ENCODE results near the gene TLCD3B. TPM values are rescaled to one million over a fixed set of nuclear protein-coding genes. Genes with fewer than 3 reads are reported as not detected.

Gene TLCD3B
- total and polyA plus RNA-seq, 7 donors = 0.54 TPM; not detected in 6

DNA sequence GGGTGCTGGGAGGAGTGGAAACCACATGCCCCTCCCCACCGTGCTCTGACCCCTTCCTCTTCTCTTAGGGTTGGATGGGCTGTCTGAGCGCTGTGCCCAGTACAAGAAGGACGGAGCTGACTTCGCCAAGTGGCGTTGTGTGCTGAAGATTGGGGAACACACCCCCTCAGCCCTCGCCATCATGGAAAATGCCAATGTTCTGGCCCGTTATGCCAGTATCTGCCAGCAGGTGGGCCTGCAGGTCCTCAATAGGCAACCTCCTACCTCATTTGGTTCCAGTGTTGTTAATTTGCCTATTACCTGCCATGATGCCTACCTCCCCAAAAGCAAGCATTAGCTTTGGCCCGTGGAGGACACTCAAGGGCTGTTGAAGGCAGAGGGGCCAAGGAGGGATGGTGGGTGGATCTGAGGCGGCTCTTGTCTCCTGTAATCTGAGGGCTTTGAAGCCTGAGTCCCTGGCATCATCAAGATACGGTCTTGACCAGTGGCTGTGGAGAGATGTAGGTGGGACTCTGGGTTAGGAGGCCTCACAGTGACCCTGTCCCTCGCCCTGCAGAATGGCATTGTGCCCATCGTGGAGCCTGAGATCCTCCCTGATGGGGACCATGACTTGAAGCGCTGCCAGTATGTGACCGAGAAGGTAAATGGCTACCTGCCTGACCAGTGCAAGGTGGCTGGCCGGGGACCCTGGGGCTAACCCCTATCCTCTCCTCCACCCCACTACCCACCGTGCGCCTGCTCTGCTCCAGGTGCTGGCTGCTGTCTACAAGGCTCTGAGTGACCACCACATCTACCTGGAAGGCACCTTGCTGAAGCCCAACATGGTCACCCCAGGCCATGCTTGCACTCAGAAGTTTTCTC is 37.9 kb upstream of the TLCD3B start:
- peak overlapping the region in 2 of 4 donors; percentile 0 to 30 for H3K4me3 ChIP-seq
- DNase-seq = no peak
- no peaks in the 10 kb centered on the region for H3K9me3 ChIP-seq
- TF ChIP-seq CTCF (IDR thresholded peaks at IDR 0.05) = peak in 1 of 4 experiments; percentile 24
- TF ChIP-seq POLR2A (IDR thresholded peaks at IDR 0.05) = no peak
- H3K4me1 ChIP-seq = peaks cover 0 to 52% (median 46%) of the 10 kb centered on the region in 4 donors
- intact Hi-C loops (cut with DNase I) = loop anchor here (5.0 kb wide), 1 partner anchor 257 kb away; the partner anchor contains the start of gene PRRT2
- WGBS, 2 donors = 77 to 85% methylated on average over 17 of the region's 17 CpGs
- no peaks in the 10 kb centered on the region for H3K27me3 ChIP-seq
- peak overlapping the region; percentile 96 to 100 (median 98) for H3K27ac ChIP-seq
- peaks cover 47 to 68% (median 53%) of the 10 kb centered on the region in 4 donors for H3K36me3 ChIP-seq

- Histone ChIP-seq H3K27me3 (no peaks in the 10 kb centered on the region), H3K27ac (peak overlapping the region; percentile 96 to 100 (median 98)), H3K4me1 (peaks cover 0 to 58% (median 52%) of the 10 kb centered on the region in 4 donors), H3K9me3 (no peaks in the 10 kb centered on the region), H3K36me3 (peaks cover 47 to 63% (median 53%) of the 10 kb centered on the region in 4 donors), H3K4me3 (peak overlapping the region in 1 of 4 donors; percentile 6)
- intact Hi-C loops (cut with DNase I) = loop anchor here (5.0 kb wide), 1 partner anchor 256 kb away; the partner anchor contains the start of gene PRRT2
- WGBS, 2 donors = 73 to 85% methylated on average over 9 of the region's 9 CpGs
- DNase-seq = no peak
- no peak for TF ChIP-seq EP300 (IDR thresholded peaks at IDR 0.05)
- TF ChIP-seq CTCF (IDR thresholded peaks at IDR 0.05) = no peak
- TF ChIP-seq POLR2A (IDR thresholded peaks at IDR 0.05) = no peak
- no peak for TF ChIP-seq POLR2AphosphoS5 (IDR thresholded peaks at IDR 0.05)
Measured at GRCh38 chr16:30068333-30068732, 37.3 kb upstream of the TLCD3B start.

DNA sequence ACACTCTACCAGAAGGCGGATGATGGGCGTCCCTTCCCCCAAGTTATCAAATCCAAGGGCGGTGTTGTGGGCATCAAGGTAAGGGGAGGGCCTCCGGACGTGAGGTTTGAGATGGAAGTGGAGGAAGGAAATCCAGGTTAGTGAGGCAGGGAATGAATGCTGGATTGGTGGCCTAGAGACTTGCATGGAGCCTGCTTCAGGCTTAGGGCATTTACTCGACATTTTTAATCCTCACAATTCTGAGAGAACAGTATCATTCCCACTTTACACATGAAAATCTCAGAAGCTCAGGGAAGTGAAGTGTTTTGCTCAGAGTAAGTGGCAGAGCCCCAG is 36.5 kb upstream of the TLCD3B start:
- Histone ChIP-seq H3K9me3 (no peaks in the 10 kb centered on the region), H3K36me3 (peaks cover 47 to 55% (median 50%) of the 10 kb centered on the region in 4 donors), H3K4me3 (peak overlapping the region; percentile 73 to 98 (median 82)), H3K27me3 (no peaks in the 10 kb centered on the region), H3K27ac (peak overlapping the region; percentile 96 to 100 (median 98)), H3K4me1 (peaks cover 0 to 62% (median 58%) of the 10 kb centered on the region in 4 donors)
- no peak for DNase-seq
- intact Hi-C loops (cut with DNase I) = loop anchor here (5.0 kb wide), 1 partner anchor 255 kb away; the partner anchor contains the start of gene PRRT2
- no peak for TF ChIP-seq POLR2AphosphoS5 (IDR thresholded peaks at IDR 0.05)
- TF ChIP-seq CTCF (IDR thresholded peaks at IDR 0.05) = no peak
- no peak for TF ChIP-seq EP300 (IDR thresholded peaks at IDR 0.05)
- WGBS, 2 donors = 53 to 80% methylated on average over 6 of the region's 6 CpGs

GRCh38 chr16:30066761-30067583 is 35.9 kb upstream of the TLCD3B start:
- WGBS, 2 donors = 14 to 49% methylated on average over 21 of the region's 21 CpGs
- peak; percentile 77 for DNase-seq
- Histone ChIP-seq H3K4me3 (peak overlapping the region; percentile 73 to 98 (median 82)), H3K36me3 (peaks cover 44 to 50% (median 45%) of the 10 kb centered on the region in 4 donors), H3K9me3 (no peaks in the 10 kb centered on the region), H3K27ac (peak overlapping the region; percentile 96 to 100 (median 98)), H3K27me3 (no peaks in the 10 kb centered on the region), H3K4me1 (peaks cover 0 to 62% (median 58%) of the 10 kb centered on the region in 4 donors)
- intact Hi-C loops (cut with DNase I) = loop anchor here (5.0 kb wide), 1 partner anchor 255 kb away; the partner anchor contains the start of gene PRRT2
- TF ChIP-seq CTCF (IDR thresholded peaks at IDR 0.05) = no peak
- no peak for TF ChIP-seq EP300 (IDR thresholded peaks at IDR 0.05)
- TF ChIP-seq POLR2A (IDR thresholded peaks at IDR 0.05) = no peak
- no peak for TF ChIP-seq POLR2AphosphoS5 (IDR thresholded peaks at IDR 0.05)
